Measurements from ENCODE around the gene MICAL2. TPM values are rescaled to one million over a fixed set of nuclear protein-coding genes. Genes with fewer than 3 reads are reported as not detected.

Gene MICAL2
- total and polyA plus RNA-seq, 2 donors (not counting 3 experiments of a cell fraction or from before 2014, with no cell fraction given) = 67.6 to 200 TPM

DNA sequence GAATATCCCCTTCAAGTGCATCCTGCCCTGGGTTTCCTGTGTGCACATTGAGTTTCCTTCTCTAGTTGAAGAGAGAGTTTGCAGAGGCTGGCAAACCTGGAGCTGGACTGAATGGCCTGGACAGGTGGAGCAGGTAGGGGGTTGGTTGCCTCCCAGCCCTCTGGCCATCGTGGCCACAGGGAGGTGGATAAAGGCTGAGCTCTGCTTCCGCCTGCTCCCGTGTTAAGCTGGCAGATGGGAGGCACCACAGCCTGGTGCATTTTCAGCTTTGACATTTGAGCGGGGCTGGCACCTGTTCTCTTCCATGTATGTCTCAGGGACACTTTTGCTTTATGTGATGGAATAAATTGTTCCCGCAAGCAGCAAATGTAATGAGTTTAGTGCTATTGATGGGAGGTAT lies 11.1 kb downstream of the MICAL2 start:
- Histone ChIP-seq H4K20me1 (replicated peaks; ENCODE audit: control insufficient read depth, extremely low read depth, insufficient read depth, low read length) (no peaks in the 10 kb centered on the region), H3K9ac (replicated peaks; ENCODE audit: extremely low read depth, insufficient read depth, low read length) (no peak overlapping the region), H3K4me3 (replicated peaks in 1 of 3; ENCODE audit: insufficient read depth in 1 of 3, low read depth in 1 of 3, low read length in 3 of 3) (no peak overlapping the region), H3K27me3 (ENCODE audit: control insufficient read depth in 2 of 2, insufficient read depth in 2 of 2, low read length in 2 of 2) (no peaks in the 10 kb centered on the region), H3K36me3 (ENCODE audit: control insufficient read depth in 2 of 2, extremely low read depth in 1 of 2, insufficient read depth in 2 of 2, low read length in 2 of 2) (peaks cover 0 to 2% of the 10 kb centered on the region in 2 experiments), H3K4me2 (ENCODE audit: insufficient read depth, low read length) (no peak overlapping the region), H3K4me1 (ENCODE audit: control insufficient read depth, extremely low read depth, insufficient read depth, low read length) (peaks cover 38% of the 10 kb centered on the region), H3K27ac (ENCODE audit: insufficient read depth, low read depth, low read length) (no peak overlapping the region), H3K9me3 (replicated peaks; ENCODE audit: control insufficient read depth, insufficient read depth, low read length) (no peaks in the 10 kb centered on the region), H3K79me2 (ENCODE audit: control insufficient read depth, insufficient read depth, low read length) (peaks cover 84% of the 10 kb centered on the region), H2AFZ (ENCODE audit: low read depth, low read length) (no peak overlapping the region), H3K9me1 (replicated peaks; ENCODE audit: control insufficient read depth, extremely low read depth, insufficient read depth, low read length) (no peaks in the 10 kb centered on the region)
- TF ChIP-seq FOS (IDR thresholded peaks at IDR 0.05; ENCODE audit: borderline replicate concordance, insufficient read depth, low read length) (no peak), MYC (IDR thresholded peaks at IDR 0.05; ENCODE audit: low read depth, low read length) (no peak), POLR2A (IDR thresholded peaks at IDR 0.05; ENCODE audit: low read depth, low read length) (no peak), GATA2 (IDR thresholded peaks at IDR 0.05; ENCODE audit: insufficient read depth, insufficient read length, low read depth, low read length) (no peak), POLR2AphosphoS5 (IDR thresholded peaks at IDR 0.05; ENCODE audit: insufficient read depth, low read depth, low read length) (no peak), EZH2 (IDR thresholded peaks at IDR 0.05; ENCODE audit: borderline replicate concordance, low read depth, low read length, severe bottlenecking) (no peak), JUN (IDR thresholded peaks at IDR 0.05; ENCODE audit: borderline replicate concordance, insufficient read depth, insufficient read length, low read depth) (no peak)
- TF ChIP-seq, protein P1, sequence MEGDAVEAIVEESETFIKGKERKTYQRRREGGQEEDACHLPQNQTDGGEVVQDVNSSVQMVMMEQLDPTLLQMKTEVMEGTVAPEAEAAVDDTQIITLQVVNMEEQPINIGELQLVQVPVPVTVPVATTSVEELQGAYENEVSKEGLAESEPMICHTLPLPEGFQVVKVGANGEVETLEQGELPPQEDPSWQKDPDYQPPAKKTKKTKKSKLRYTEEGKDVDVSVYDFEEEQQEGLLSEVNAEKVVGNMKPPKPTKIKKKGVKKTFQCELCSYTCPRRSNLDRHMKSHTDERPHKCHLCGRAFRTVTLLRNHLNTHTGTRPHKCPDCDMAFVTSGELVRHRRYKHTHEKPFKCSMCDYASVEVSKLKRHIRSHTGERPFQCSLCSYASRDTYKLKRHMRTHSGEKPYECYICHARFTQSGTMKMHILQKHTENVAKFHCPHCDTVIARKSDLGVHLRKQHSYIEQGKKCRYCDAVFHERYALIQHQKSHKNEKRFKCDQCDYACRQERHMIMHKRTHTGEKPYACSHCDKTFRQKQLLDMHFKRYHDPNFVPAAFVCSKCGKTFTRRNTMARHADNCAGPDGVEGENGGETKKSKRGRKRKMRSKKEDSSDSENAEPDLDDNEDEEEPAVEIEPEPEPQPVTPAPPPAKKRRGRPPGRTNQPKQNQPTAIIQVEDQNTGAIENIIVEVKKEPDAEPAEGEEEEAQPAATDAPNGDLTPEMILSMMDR (IDR thresholded peaks at IDR 0.05; ENCODE audit: extremely low read depth in 1 of 2, insufficient read depth in 1 of 2, low read depth in 1 of 2, low read length in 2 of 2) = no peak
- TF ChIP-seq, protein P2, sequence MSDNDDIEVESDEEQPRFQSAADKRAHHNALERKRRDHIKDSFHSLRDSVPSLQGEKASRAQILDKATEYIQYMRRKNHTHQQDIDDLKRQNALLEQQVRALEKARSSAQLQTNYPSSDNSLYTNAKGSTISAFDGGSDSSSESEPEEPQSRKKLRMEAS (IDR thresholded peaks at IDR 0.05; ENCODE audit: insufficient read depth, insufficient read length) = no peak
- no TSS peak for BruUV-seq (replicated peaks)
- FAIRE-seq (no peak), DNase-seq (ENCODE audit: low read depth, low spot score) (no peak)
- dilution Hi-C loops (cut with MboI; ENCODE audit: extremely low pct_ligation_motif_present, low sequenced_read_pairs) (no loop called here), intact Hi-C loops (cut with micrococcal nuclease) (no loop called here)
- POLR2A ChIA-PET = interaction anchor here (1.5 kb wide), 1 partner anchor 35 kb away, joined by 3 read pairs; no protein-coding TSS in a partner anchor
- CTCF ChIA-PET = interaction anchor here (0.7 to 5.5 kb wide), 7 partner anchors 19 to 115 kb away, joined by 3 to 33 read pairs (median 4); no protein-coding TSS in a partner anchor

All from endothelial cell of umbilical vein (primary cell).